C4-2B (cell line): Measurements from ENCODE around the gene RACGAP1.

Source experiments
- CTCF ChIP-seq: fragments of 450-650 bp; conservative IDR thresholded peaks from 2 replicates; pipeline ENCODE4 v1.5.1; 2017; ENCODE audit warnings: mild to moderate bottlenecking
- ZFX ChIP-seq: fragments of 450-650 bp; IDR thresholded peaks from 2 replicates; pipeline ENCODE4 v1.6.1; 2017

GRCh38 chr12:50051101-50051806 is 26.0 kb upstream of the RACGAP1 start:
- TF ChIP-seq CTCF (no peak), ZFX (no peak)
